HepG2 (cell line): Measurements from ENCODE around the gene CIAO2A. TPM values are rescaled to one million over a fixed set of nuclear protein-coding genes. Genes with fewer than 3 reads are reported as not detected.

ENCODE experiments used
- AHR ChIP-seq: IDR thresholded peaks from 2 replicates; pipeline ENCODE4 v1.6.1; 2018; ENCODE audit warnings: missing genetic modification reagents, missing compliant biosample characterization
- EP300 ChIP-seq, 3 experiments: sonication (generic) in 1 of 3; formaldehyde crosslinking in 1 of 3; IDR thresholded peaks; 2 replicates each; pipeline versions ENCODE4 v1.5.1 to v1.6.1; 2011 to 2020; ENCODE audit warnings: low read depth in 2 of 3, low read length in 2 of 3, borderline replicate concordance in 1 of 3, improper control_type of control experiment in 1 of 3, mild to moderate bottlenecking in 1 of 3, missing genetic modification reagents in 1 of 3, moderate library complexity in 1 of 3
- HNF4A ChIP-seq: sonication (generic); formaldehyde crosslinking; IDR thresholded peaks from 2 replicates; pipeline ENCODE4 v1.4.0; 2020; ENCODE audit warnings: missing genetic modification reagents
- HOXA3 ChIP-seq: sonication (generic); formaldehyde crosslinking; IDR thresholded peaks from 2 replicates; pipeline ENCODE4 v1.5.0; 2020; ENCODE audit warnings: missing genetic modification reagents
- MEIS2 ChIP-seq: sonication (generic); formaldehyde crosslinking; IDR thresholded peaks from 2 replicates; pipeline ENCODE4 v1.9.0; 2021; ENCODE audit warnings: mild to moderate bottlenecking, missing genetic modification reagents
- MTA1 ChIP-seq: sonication (generic); formaldehyde crosslinking; IDR thresholded peaks from 2 replicates; pipeline ENCODE4 v1.4.0; 2020; ENCODE audit warnings: missing genetic modification reagents, mild to moderate bottlenecking, borderline replicate concordance
- MTERF4 ChIP-seq: sonication (generic); formaldehyde crosslinking; IDR thresholded peaks from 2 replicates; pipeline ENCODE4 v1.8.0; 2023; ENCODE audit warnings: mild to moderate bottlenecking, missing genetic modification reagents
- PHF5A ChIP-seq: IDR thresholded peaks from one replicate; pipeline ENCODE4 v1.6.1; 2018; ENCODE audit warnings: low read depth, missing genetic modification reagents; ENCODE audit not compliant: unreplicated experiment
- PLRG1 ChIP-seq: fragments of 450-650 bp; conservative IDR thresholded peaks from 2 replicates; pipeline ENCODE4 v1.6.1; 2016
- RARG ChIP-seq: sonication (generic); formaldehyde crosslinking; IDR thresholded peaks from 2 replicates; pipeline ENCODE4 v1.4.0; 2020; ENCODE audit warnings: low read depth, mild to moderate bottlenecking, missing genetic modification reagents
- RXRA ChIP-seq: sonication (generic); formaldehyde crosslinking; IDR thresholded peaks from 2 replicates; pipeline ENCODE4 v1.5.1; 2020; ENCODE audit warnings: missing genetic modification reagents
- SP5 ChIP-seq: IDR thresholded peaks from 2 replicates; pipeline ENCODE4 v1.6.1; 2016; ENCODE audit warnings: low read depth, borderline replicate concordance
- ZNF282 ChIP-seq: fragments of 450-650 bp; IDR thresholded peaks from 2 replicates; pipeline ENCODE4 v1.6.1; 2018; ENCODE audit not compliant: partially characterized antibody
- ZNF33A ChIP-seq: sonication (generic); formaldehyde crosslinking; IDR thresholded peaks from 2 replicates; pipeline ENCODE4 v1.5.1; 2020; ENCODE audit warnings: missing genetic modification reagents, mild to moderate bottlenecking, moderate library complexity, borderline replicate concordance
- ZNF343 ChIP-seq: sonication (generic); formaldehyde crosslinking; IDR thresholded peaks from 2 replicates; pipeline ENCODE4 v1.4.0; 2020; ENCODE audit warnings: mild to moderate bottlenecking, missing genetic modification reagents
- ZNF646 ChIP-seq: sonication (generic); formaldehyde crosslinking; IDR thresholded peaks from 2 replicates; pipeline ENCODE4 v1.9.0; 2021; ENCODE audit warnings: mild to moderate bottlenecking, missing genetic modification reagents
- polyA plus RNA-seq, 8 experiments: library from polyadenylated mRNA; depleted of rRNA in 3 of 8; stranded (reverse) in 7 of 8; unstranded in 1 of 8; fragments of >200 nt; fragmentation: Illumina TruSeq in 4 of 8; extraction: Trizol in 4 of 8; gene quantifications; 2 replicates each; pipeline versions ENCODE4 v1.2.1 to v1.2.3, GENCODE V29; 2011 to 2016; ENCODE audit warnings: low read depth in 4 of 8, missing spikeins in 1 of 8, mixed read lengths in 1 of 8; ENCODE audit not compliant: insufficient read depth in 1 of 8
- total RNA-seq, 5 experiments: library from RNA; depleted of rRNA; stranded (reverse); fragments of >200 nt; fragmentation: Illumina TruSeq; extraction: Trizol; gene quantifications; 2 replicates each; pipeline ENCODE4 v1.2.3, GENCODE V29; 2016; ENCODE audit warnings: low read depth in 1 of 5
- TF ChIP-seq, protein P1 (sequence below): sonication (generic); formaldehyde crosslinking; IDR thresholded peaks from 2 replicates; pipeline ENCODE4 v1.4.0; 2020; ENCODE audit warnings: mild to moderate bottlenecking, missing genetic modification reagents, borderline replicate concordance
- TF ChIP-seq, protein P2 (sequence below): sonication (generic); formaldehyde crosslinking; IDR thresholded peaks from 2 replicates; pipeline ENCODE4 v1.4.0; 2020; ENCODE audit warnings: mild to moderate bottlenecking, missing genetic modification reagents

Gene CIAO2A
- total and polyA plus RNA-seq, 2 of the 13 experiments (the other 11 are each of a cell fraction or from before 2014, with no cell fraction given): 83.0 to 100 TPM

GRCh38 chr15:64072812-64073211 lies 20.8 kb downstream of the CIAO2A start (continued):
- TF ChIP-seq, protein P1, sequence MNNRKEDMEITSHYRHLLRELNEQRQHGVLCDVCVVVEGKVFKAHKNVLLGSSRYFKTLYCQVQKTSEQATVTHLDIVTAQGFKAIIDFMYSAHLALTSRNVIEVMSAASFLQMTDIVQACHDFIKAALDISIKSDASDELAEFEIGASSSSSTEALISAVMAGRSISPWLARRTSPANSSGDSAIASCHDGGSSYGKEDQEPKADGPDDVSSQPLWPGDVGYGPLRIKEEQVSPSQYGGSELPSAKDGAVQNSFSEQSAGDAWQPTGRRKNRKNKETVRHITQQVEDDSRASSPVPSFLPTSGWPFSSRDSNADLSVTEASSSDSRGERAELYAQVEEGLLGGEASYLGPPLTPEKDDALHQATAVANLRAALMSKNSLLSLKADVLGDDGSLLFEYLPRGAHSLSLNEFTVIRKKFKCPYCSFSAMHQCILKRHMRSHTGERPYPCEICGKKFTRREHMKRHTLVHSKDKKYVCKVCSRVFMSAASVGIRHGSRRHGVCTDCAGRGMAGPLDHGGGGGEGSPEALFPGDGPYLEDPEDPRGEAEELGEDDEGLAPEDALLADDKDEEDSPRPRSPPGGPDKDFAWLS (CRISPR knock-in tag): no peak
- TF ChIP-seq EP300 (IDR thresholded peaks at IDR 0.05; ENCODE audit: low read depth in 2 of 2, low read length in 2 of 2) (peak; percentile 26 to 96; a peak in 2 of 4 replicates), EP300 (CRISPR knock-in tag; IDR thresholded peaks at IDR 0.05; ENCODE audit: borderline replicate concordance) (peak; percentile 93), PLRG1 (no peak), HNF4A (CRISPR knock-in tag) (peak; percentile 69), AHR (CRISPR knock-in tag) (no peak), ZNF33A (CRISPR knock-in tag) (no peak), HOXA3 (CRISPR knock-in tag) (peak; percentile 42; the same call in 1 of the 2 replicates), PHF5A (no peak), ZNF343 (CRISPR knock-in tag) (no peak), RXRA (CRISPR knock-in tag) (peak; percentile 90; the same call in 1 of the 2 replicates), ZNF282 (no peak), ZNF646 (CRISPR knock-in tag) (no peak), SP5 (peak; percentile 58; the same call in 1 of the 2 replicates), MTA1 (CRISPR knock-in tag) (no peak), MTERF4 (CRISPR knock-in tag) (no peak), MEIS2 (CRISPR knock-in tag) (peak; percentile 68), RARG (CRISPR knock-in tag) (no peak)
- TF ChIP-seq, protein P2, sequence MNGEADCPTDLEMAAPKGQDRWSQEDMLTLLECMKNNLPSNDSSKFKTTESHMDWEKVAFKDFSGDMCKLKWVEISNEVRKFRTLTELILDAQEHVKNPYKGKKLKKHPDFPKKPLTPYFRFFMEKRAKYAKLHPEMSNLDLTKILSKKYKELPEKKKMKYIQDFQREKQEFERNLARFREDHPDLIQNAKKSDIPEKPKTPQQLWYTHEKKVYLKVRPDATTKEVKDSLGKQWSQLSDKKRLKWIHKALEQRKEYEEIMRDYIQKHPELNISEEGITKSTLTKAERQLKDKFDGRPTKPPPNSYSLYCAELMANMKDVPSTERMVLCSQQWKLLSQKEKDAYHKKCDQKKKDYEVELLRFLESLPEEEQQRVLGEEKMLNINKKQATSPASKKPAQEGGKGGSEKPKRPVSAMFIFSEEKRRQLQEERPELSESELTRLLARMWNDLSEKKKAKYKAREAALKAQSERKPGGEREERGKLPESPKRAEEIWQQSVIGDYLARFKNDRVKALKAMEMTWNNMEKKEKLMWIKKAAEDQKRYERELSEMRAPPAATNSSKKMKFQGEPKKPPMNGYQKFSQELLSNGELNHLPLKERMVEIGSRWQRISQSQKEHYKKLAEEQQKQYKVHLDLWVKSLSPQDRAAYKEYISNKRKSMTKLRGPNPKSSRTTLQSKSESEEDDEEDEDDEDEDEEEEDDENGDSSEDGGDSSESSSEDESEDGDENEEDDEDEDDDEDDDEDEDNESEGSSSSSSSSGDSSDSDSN (CRISPR knock-in tag): no peak
